A549 (cell line): ENCODE measurements around the gene EDN3. TPM values are rescaled to one million over a fixed set of nuclear protein-coding genes. Genes with fewer than 3 reads are reported as not detected.

Source experiments
- ATAC-seq, 2 experiments: fragments of 200-7000 bp in 1 of 2; fragments of >200 bp in 1 of 2; cut with Nextera tagmentation in 1 of 2; cut with Tn5 transposase in 1 of 2; 3 replicates each; pipeline versions ENCODE4 v1.8.0 to v1.9.1; 2018 to 2020; ENCODE audit warnings: mild to moderate bottlenecking in 1 of 2, moderate library complexity in 1 of 2
- CTCF ChIA-PET: fragments of 300-600 bp; sonication (Branson Sonifier 250); formaldehyde crosslinking; extraction: SDS; loops from one replicate; lab custom pipeline; 2021; ENCODE audit warnings: antibody characterized with exemption, inconsistent platforms; lab: Yijun Ruan, JAX
- POLR2A ChIA-PET: fragments of 350-600 bp; formaldehyde crosslinking; extraction: SDS; loops from one replicate; lab custom pipeline; 2021; ENCODE audit warnings: antibody characterized with exemption, inconsistent platforms; lab: Yijun Ruan, JAX
- DNase-seq, 2 experiments: peaks; one replicate each; pipeline versions ENCODE4 v3.0.0 to v3.0.0-alpha.2; 2011 to 2016; ENCODE audit warnings: low read depth in 1 of 2, low spot score in 1 of 2
- FAIRE-seq: peaks from 2 replicates; lab custom pipeline; 2011; peaks lifted over from hg19 to GRCh38; lab: Jason Lieb, UNC
- H3K27ac ChIP-seq, 2 experiments: fragments of >200 bp; sonication (Bioruptor Twin); formaldehyde crosslinking; 3 replicates each; pipeline ENCODE4 v1.5.1; 2016 to 2017
- H3K4me1 ChIP-seq: fragments of >200 bp; sonication (Bioruptor Twin); formaldehyde crosslinking; 3 replicates; pipeline ENCODE4 v1.6.1; 2016
- H3K4me2 ChIP-seq: fragments of >200 bp; sonication (Bioruptor Twin); formaldehyde crosslinking; 3 replicates; pipeline ENCODE4 v1.6.1; 2016
- H3K4me3 ChIP-seq: fragments of >200 bp; sonication (Bioruptor Twin); formaldehyde crosslinking; 3 replicates; pipeline ENCODE4 v1.5.1; 2016
- H3K9me3 ChIP-seq: fragments of >200 bp; sonication (Bioruptor Twin); formaldehyde crosslinking; 3 replicates; pipeline ENCODE4 v1.6.1; 2016
- CEBPB ChIP-seq, 2 experiments: fragments of >200 bp in 1 of 2; sonication (Bioruptor Twin) in 1 of 2; formaldehyde crosslinking in 1 of 2; IDR thresholded peaks; 2 replicates each; pipeline ENCODE4 v1.6.1; 2012 to 2016
- CHD2 ChIP-seq: fragments of 150-350 bp; IDR thresholded peaks from 2 replicates; pipeline ENCODE4 v1.6.1; 2014; ENCODE audit warnings: low read length; ENCODE audit not compliant: partially characterized antibody
- CTCF ChIP-seq: fragments of >200 bp; sonication (Bioruptor Twin); formaldehyde crosslinking; IDR thresholded peaks from 3 replicates; pipeline ENCODE4 v1.5.1; 2016
- EHMT2 ChIP-seq: fragments of 200-600 bp; sonication (generic); IDR thresholded peaks from 2 replicates; pipeline ENCODE4 v1.6.1; 2016; ENCODE audit warnings: antibody characterized with exemption, low read depth, mild to moderate bottlenecking, moderate library complexity
- FOSB ChIP-seq: fragments of 250-450 bp; sonication (Bioruptor Pico); IDR thresholded peaks from 2 replicates; pipeline ENCODE4 v1.5.0; 2020; ENCODE audit warnings: mild to moderate bottlenecking, moderate library complexity
- FOSL2 ChIP-seq, 2 experiments: fragments of 450-650 bp in 1 of 2; fragments of >200 bp in 1 of 2; sonication (Bioruptor Twin) in 1 of 2; formaldehyde crosslinking; IDR thresholded peaks; 2 replicates each; pipeline versions ENCODE4 v1.5.0 to v1.6.1; 2016 to 2020; ENCODE audit warnings: mild to moderate bottlenecking in 1 of 2, moderate library complexity in 1 of 2
- HDAC2 ChIP-seq: fragments of 200-600 bp; sonication (generic); IDR thresholded peaks from 2 replicates; pipeline ENCODE4 v1.6.1; 2016
- HOXB5 ChIP-seq: fragments of 250-450 bp; sonication (Bioruptor Pico); IDR thresholded peaks from 2 replicates; pipeline ENCODE4 v1.5.0; 2020; ENCODE audit warnings: mild to moderate bottlenecking, moderate library complexity
- JUN ChIP-seq, 2 experiments: fragments of >200 bp; sonication (Bioruptor Twin); formaldehyde crosslinking; IDR thresholded peaks; 2 replicates in 1 of 2; 3 replicates in 1 of 2; pipeline ENCODE4 v1.6.1; 2016 to 2017
- JUNB ChIP-seq: fragments of >200 bp; sonication (Bioruptor Twin); formaldehyde crosslinking; IDR thresholded peaks from 2 replicates; pipeline ENCODE4 v1.6.1; 2016
- MYC ChIP-seq: IDR thresholded peaks from 2 replicates; pipeline ENCODE4 v1.6.1; 2012; ENCODE audit warnings: mild to moderate bottlenecking, inconsistent platforms, low read length, improper control_type of control experiment, borderline replicate concordance
- NFE2L2 ChIP-seq: fragments of 150-350 bp; conservative IDR thresholded peaks from 2 replicates; pipeline ENCODE4 v1.6.1; 2014; ENCODE audit warnings: low read length
- NPAS2 ChIP-seq: fragments of 250-450 bp; sonication (Bioruptor Pico); IDR thresholded peaks from 2 replicates; pipeline ENCODE4 v1.8.0; 2022; ENCODE audit warnings: mild to moderate bottlenecking, moderate library complexity, borderline replicate concordance
- SMC3 ChIP-seq: fragments of >200 bp; sonication (Bioruptor Twin); formaldehyde crosslinking; IDR thresholded peaks from 3 replicates; pipeline ENCODE4 v1.6.1; 2018; ENCODE audit warnings: inconsistent platforms
- TFCP2L1 ChIP-seq: fragments of 250-450 bp; sonication (Bioruptor Pico); IDR thresholded peaks from 2 replicates; pipeline ENCODE4 v1.5.0; 2021; ENCODE audit warnings: mild to moderate bottlenecking
- ZFP36 ChIP-seq: fragments of 450-650 bp; IDR thresholded peaks from 2 replicates; pipeline ENCODE4 v1.6.1; 2014; ENCODE audit warnings: borderline replicate concordance; ENCODE audit not compliant: partially characterized antibody
- ZSCAN20 ChIP-seq: fragments of 250-450 bp; sonication (Bioruptor Pico); IDR thresholded peaks from 2 replicates; pipeline ENCODE4 v1.8.0; 2022; ENCODE audit warnings: mild to moderate bottlenecking, moderate library complexity
- WGBS: methylation state at CpG from one replicate; pipeline ENCODE4 v1.1.6; 2017; ENCODE audit errors: missing lambda C conversion rate; 5-methylcytosine and 5-hydroxymethylcytosine counted together
- polyA plus RNA-seq, 4 experiments: library from polyadenylated mRNA; depleted of rRNA in 3 of 4; stranded (reverse); fragments of >200 nt; fragmentation: RNase III in 1 of 4; extraction: RNeasy Plus Mini Kit Qiagen cat#74134 plus additional on column Dnase treatment in 1 of 4; gene quantifications; 2 replicates in 3 of 4; 3 replicates in 1 of 4; pipeline ENCODE4 v1.2.3, GENCODE V29; 2011 to 2017

Gene EDN3
- polyA plus RNA-seq, 2 of the 4 experiments (the other 2 are of a cell fraction), result 0.13 to 0.54 TPM

GRCh38 chr20:59322585-59323454, 22.4 kb downstream of the EDN3 start:
- Histone ChIP-seq H3K4me1 (no peaks in the 10 kb centered on the region), H3K9me3 (no peaks in the 10 kb centered on the region), H3K4me3 (no peak overlapping the region), H3K27ac (no peak overlapping the region), H3K4me2 (no peak overlapping the region)
- DNase-seq (no peak), ATAC-seq (no peak), FAIRE-seq (no peak)
- ChIA-PET POLR2A (no interaction called here), CTCF (interaction anchor here (0.5 to 1.0 kb wide), 3 partner anchors 44 to 129 kb away, joined by 3 to 4 read pairs (median 3); no protein-coding TSS in a partner anchor)
- 75% methylated on average over 17 of the region's 17 CpGs for WGBS
- TF ChIP-seq CTCF (no peak), FOSB (CRISPR knock-in tag) (no peak), EHMT2 (no peak), JUN (IDR thresholded peaks at IDR 0.05) (no peak), JUNB (no peak)

GRCh38 chr20:59323731-59324130, 23.3 kb downstream of the EDN3 start:
- Histone ChIP-seq H3K9me3 (no peaks in the 10 kb centered on the region), H3K4me3 (no peak overlapping the region), H3K27ac (no peak overlapping the region), H3K4me2 (no peak overlapping the region), H3K4me1 (no peaks in the 10 kb centered on the region)
- ATAC-seq (no peak), DNase-seq (no peak), FAIRE-seq (no peak)
- ChIA-PET CTCF (interaction anchor here (1.0 to 1.1 kb wide), 2 partner anchors 43 to 80 kb away, joined by 3 to 4 read pairs; no protein-coding TSS in a partner anchor), POLR2A (interaction anchor here (0.7 kb wide), 1 partner anchor 414 kb away, joined by 3 read pairs; no protein-coding TSS in a partner anchor)
- WGBS, result 71% methylated on average over 5 of the region's 5 CpGs
- TF ChIP-seq NPAS2 (CRISPR knock-in tag), result no peak
- TF ChIP-seq TFCP2L1 (CRISPR knock-in tag), result no peak
- TF ChIP-seq CEBPB (IDR thresholded peaks at IDR 0.05), result no peak
- TF ChIP-seq HDAC2, result no peak
- no peak for TF ChIP-seq NFE2L2
- no peak for TF ChIP-seq ZFP36
- TF ChIP-seq EHMT2, result no peak
- no peak for TF ChIP-seq CHD2
- no peak for TF ChIP-seq HOXB5
- no peak for TF ChIP-seq FOSL2 (IDR thresholded peaks at IDR 0.05)
- no peak for TF ChIP-seq FOSL2 (CRISPR knock-in tag; IDR thresholded peaks at IDR 0.05)
- no peak for TF ChIP-seq ZSCAN20
- no peak for TF ChIP-seq MYC
- TF ChIP-seq SMC3, result no peak
- no peak for TF ChIP-seq JUN (IDR thresholded peaks at IDR 0.05)
- TF ChIP-seq, all 56 proteins: peak for 0

GRCh38 chr20:59324521-59325141, 24.2 kb downstream of the EDN3 start:
- Histone ChIP-seq H3K4me1 (no peaks in the 10 kb centered on the region), H3K9me3 (no peaks in the 10 kb centered on the region), H3K4me2 (no peak overlapping the region), H3K4me3 (no peak overlapping the region), H3K27ac (no peak overlapping the region)
- ChIA-PET POLR2A (interaction anchor here (0.7 kb wide), 1 partner anchor 415 kb away, joined by 3 read pairs; no protein-coding TSS in a partner anchor), CTCF (interaction anchor here (1.1 to 1.3 kb wide), 2 partner anchors 10 to 79 kb away, joined by 4 read pairs; no protein-coding TSS in a partner anchor)
- TF ChIP-seq ZSCAN20, result no peak
- 73% methylated on average over 9 of the region's 10 CpGs for WGBS
- no peak for DNase-seq
- FAIRE-seq, result no peak
- ATAC-seq, result no peak
